DND-41 (cell line): ENCODE measurements around the gene NLE1.

Experiments
- ATAC-seq: fragments of 200-7000 bp; cut with Tn5 transposase; 3 replicates; pipeline ENCODE4 v1.9.1; 2021; ENCODE audit warnings: low read depth; ENCODE audit not compliant: insufficient read depth
- DNase-seq: peaks from one replicate; pipeline ENCODE4 v3.0.0-alpha.2; 2020
- H2AFZ ChIP-seq: 2 replicates; pipeline ENCODE4 v1.6.0; 2012; ENCODE audit warnings: low read depth, low read length
- H3K27ac ChIP-seq: 2 replicates; pipeline ENCODE4 v1.5.1; 2012; ENCODE audit warnings: low read length, inconsistent platforms
- H3K27me3 ChIP-seq: fragments of 200-600 bp; sonication (generic); 2 replicates; pipeline ENCODE4 v1.6.0; 2012; ENCODE audit warnings: low read length, mild to moderate bottlenecking, inconsistent platforms; ENCODE audit not compliant: insufficient read depth, poor library complexity
- H3K36me3 ChIP-seq: 2 replicates; pipeline ENCODE4 v1.5.1; 2012; ENCODE audit warnings: low read length, inconsistent platforms; ENCODE audit not compliant: insufficient read depth
- H3K4me1 ChIP-seq: 2 replicates; pipeline ENCODE4 v1.5.1; 2012; ENCODE audit warnings: mild to moderate bottlenecking, low read length; ENCODE audit not compliant: insufficient read depth
- H3K4me2 ChIP-seq: 2 replicates; pipeline ENCODE4 v1.6.0; 2012; ENCODE audit warnings: mild to moderate bottlenecking, moderate library complexity, low read length, inconsistent platforms; ENCODE audit not compliant: insufficient read depth
- H3K4me3 ChIP-seq, 2 experiments: fragments of 200-600 bp in 1 of 2; shearing (Covaris generic) in 1 of 2; 2 replicates each; pipeline ENCODE4 v1.5.1; 2012 to 2016; ENCODE audit warnings: inconsistent platforms in 2 of 2, low read length in 2 of 2, mild to moderate bottlenecking in 2 of 2, low read depth in 1 of 2, moderate library complexity in 1 of 2
- H3K79me2 ChIP-seq: 2 replicates; pipeline ENCODE4 v1.6.0; 2012; ENCODE audit warnings: low read length, inconsistent platforms; ENCODE audit not compliant: insufficient read depth
- H3K9ac ChIP-seq: 2 replicates; pipeline ENCODE4 v1.6.0; 2012; ENCODE audit warnings: low read depth, mild to moderate bottlenecking, inconsistent platforms, low read length, moderate library complexity
- H3K9me3 ChIP-seq: 2 replicates; pipeline ENCODE4 v1.5.1; 2012; ENCODE audit warnings: low read length, moderate library complexity, mild to moderate bottlenecking, inconsistent platforms; ENCODE audit not compliant: insufficient read depth, severe bottlenecking
- H4K20me1 ChIP-seq: 2 replicates; pipeline ENCODE4 v1.6.0; 2012; ENCODE audit warnings: low read length; ENCODE audit not compliant: insufficient read depth
- CTCF ChIP-seq: IDR thresholded peaks from 2 replicates; pipeline ENCODE4 v1.5.1; 2012; ENCODE audit warnings: borderline replicate concordance, low read length, moderate library complexity, mild to moderate bottlenecking; ENCODE audit not compliant: poor library complexity, severe bottlenecking; ENCODE audit errors: extremely low read depth
- EZH2 ChIP-seq: IDR thresholded peaks from 3 replicates; pipeline ENCODE4 v1.6.1; 2012; ENCODE audit warnings: borderline replicate concordance, low read depth, mild to moderate bottlenecking, moderate library complexity, low read length, inconsistent platforms; ENCODE audit not compliant: severe bottlenecking

The NLE1 gene

GRCh38 chr17:35132099-35132498 is 10.0 kb downstream of the NLE1 start:
- Histone ChIP-seq H3K4me2 (no peak overlapping the region), H3K27me3 (no peaks in the 10 kb centered on the region), H3K4me3 (no peak overlapping the region), H3K4me1 (no peaks in the 10 kb centered on the region), H4K20me1 (peaks cover 23% of the 10 kb centered on the region), H2AFZ (no peak overlapping the region), H3K79me2 (no peaks in the 10 kb centered on the region), H3K9ac (no peak overlapping the region), H3K27ac (no peak overlapping the region), H3K36me3 (peaks cover 69% of the 10 kb centered on the region), H3K9me3 (no peaks in the 10 kb centered on the region)
- ATAC-seq (no peak), DNase-seq (no peak)
- TF ChIP-seq EZH2 (no peak), CTCF (no peak)

DNA sequence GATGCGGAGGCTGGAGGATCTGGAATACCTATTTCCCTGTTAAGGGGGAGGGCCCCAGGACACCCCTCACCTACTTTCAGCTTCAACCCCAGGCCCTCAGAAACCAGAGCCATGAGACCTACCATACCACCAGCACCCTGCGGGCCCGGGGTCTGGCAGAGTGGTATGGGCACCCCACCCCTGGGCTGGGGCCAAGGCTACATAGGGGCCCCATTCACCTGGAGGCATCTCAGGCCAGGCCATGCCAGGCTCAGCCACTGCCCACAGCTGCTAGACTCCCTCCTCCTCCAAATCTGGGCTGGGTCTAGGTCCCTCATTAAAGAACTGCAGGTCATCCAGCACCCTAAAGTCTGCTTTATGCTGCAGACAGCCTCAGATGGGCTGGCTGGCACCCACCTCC is 11.7 kb downstream of the NLE1 start:
- H3K4me2 ChIP-seq: no peak overlapping the region
- no peak overlapping the region for H3K27ac ChIP-seq
- no peak overlapping the region for H3K4me3 ChIP-seq
- no peaks in the 10 kb centered on the region for H3K4me1 ChIP-seq
- DNase-seq: no peak
- H3K27me3 ChIP-seq: no peaks in the 10 kb centered on the region
- no peak for TF ChIP-seq CTCF
- no peak for TF ChIP-seq EZH2
- H3K9me3 ChIP-seq: no peaks in the 10 kb centered on the region
- H4K20me1 ChIP-seq: peaks cover 17% of the 10 kb centered on the region
- H3K36me3 ChIP-seq: peaks cover 52% of the 10 kb centered on the region
- H3K79me2 ChIP-seq: no peaks in the 10 kb centered on the region
- H2AFZ ChIP-seq: no peak overlapping the region
- peak; percentile 17; the same call in 1 of the 3 replicates for ATAC-seq
- H3K9ac ChIP-seq: no peak overlapping the region

GRCh38 chr17:35129973-35130351 is 12.1 kb downstream of the NLE1 start:
- H4K20me1 ChIP-seq: peaks cover 17% of the 10 kb centered on the region
- no peak overlapping the region for H3K27ac ChIP-seq
- H3K27me3 ChIP-seq: no peaks in the 10 kb centered on the region
- H3K4me3 ChIP-seq: no peak overlapping the region
- H3K9me3 ChIP-seq: no peaks in the 10 kb centered on the region
- no peaks in the 10 kb centered on the region for H3K79me2 ChIP-seq
- H3K4me1 ChIP-seq: no peaks in the 10 kb centered on the region
- H3K9ac ChIP-seq: no peak overlapping the region
- no peak overlapping the region for H2AFZ ChIP-seq
- peaks cover 48% of the 10 kb centered on the region for H3K36me3 ChIP-seq
- no peak overlapping the region for H3K4me2 ChIP-seq
- no peak for DNase-seq
- ATAC-seq: peak; percentile 23; the same call in 1 of the 3 replicates
- TF ChIP-seq CTCF: no peak
- no peak for TF ChIP-seq EZH2
